H1 (cell line): ENCODE results near the gene ARHGAP5. TPM values are rescaled to one million over a fixed set of nuclear protein-coding genes. Genes with fewer than 3 reads are reported as not detected.

Experiments used
- CTCF ChIA-PET: fragments of 300-600 bp; sonication (Branson Sonifier 250); formaldehyde crosslinking; loops from one replicate; lab custom pipeline; 2021; ENCODE audit not compliant: partially characterized antibody; lab: Charles Lee
- POLR2A ChIA-PET: fragments of 300-600 bp; sonication (Branson Sonifier 250); formaldehyde crosslinking; loops from one replicate; lab custom pipeline; 2021; ENCODE audit warnings: inconsistent platforms; ENCODE audit not compliant: partially characterized antibody; lab: Charles Lee
- DNase-seq, 2 experiments: peaks; one replicate each; pipeline versions ENCODE4 v3.0.0 to v3.0.0-alpha.2; 2010 to 2022; ENCODE audit warnings: low spot score in 2 of 2, low read depth in 1 of 2, mixed read lengths in 1 of 2
- FAIRE-seq: peaks from 2 replicates; lab custom pipeline; 2011; peaks lifted over from hg19 to GRCh38; lab: Jason Lieb, UNC
- H2AFZ ChIP-seq: 2 replicates; pipeline ENCODE4 v1.8.1; 2012; ENCODE audit warnings: low read length, inconsistent platforms
- H2AK5ac ChIP-seq: 2 replicates; pipeline ENCODE4 v1.6.1; 2013; ENCODE audit warnings: low read depth, low read length
- H2BK120ac ChIP-seq: replicated peaks from 2 replicates; pipeline ENCODE3; 2013; ENCODE audit warnings: low read depth, low read length, inconsistent platforms
- H2BK12ac ChIP-seq: 2 replicates; pipeline ENCODE4 v1.6.1; 2013; ENCODE audit warnings: low read depth, low read length
- H2BK15ac ChIP-seq: 2 replicates; pipeline ENCODE4 v1.6.1; 2013; ENCODE audit warnings: low read length
- H2BK20ac ChIP-seq: 2 replicates; pipeline ENCODE4 v1.6.1; 2013; ENCODE audit warnings: low read length
- H2BK5ac ChIP-seq: 2 replicates; pipeline ENCODE4 v1.6.1; 2013; ENCODE audit warnings: low read depth, low read length
- H3K14ac ChIP-seq: 2 replicates; pipeline ENCODE4 v1.6.1; 2013; ENCODE audit warnings: inconsistent platforms; ENCODE audit not compliant: insufficient read length
- H3K18ac ChIP-seq: 2 replicates; pipeline ENCODE4 v1.6.1; 2013; ENCODE audit warnings: low read length; ENCODE audit errors: extremely low read depth
- H3K23ac ChIP-seq: 2 replicates; pipeline ENCODE4 v1.6.1; 2013; ENCODE audit warnings: inconsistent platforms; ENCODE audit not compliant: insufficient read length
- H3K23me2 ChIP-seq: 2 replicates; pipeline ENCODE4 v1.6.1; 2013; ENCODE audit warnings: low read depth, low read length
- H3K27ac ChIP-seq: 2 replicates; pipeline ENCODE4 v1.6.1; 2011; ENCODE audit warnings: low read depth, low read length, inconsistent platforms
- H3K27me3 ChIP-seq, 4 experiments: replicated peaks in 1 of 4; 1 replicate in 1 of 4; 2 replicates in 3 of 4; pipeline versions ENCODE4 v1.6.1 to v1.8.1; 2011 to 2013; ENCODE audit warnings: low read length in 3 of 4, mild to moderate bottlenecking in 3 of 4, inconsistent platforms in 2 of 4, mixed read lengths in 2 of 4, moderate library complexity in 1 of 4; ENCODE audit not compliant: control insufficient read depth in 3 of 4, insufficient read depth in 3 of 4; ENCODE audit errors: extremely low read depth in 1 of 4
- H3K36me3 ChIP-seq, 4 experiments: 2 replicates each; pipeline versions ENCODE4 v1.6.1 to v1.8.1; 2011 to 2013; ENCODE audit warnings: mild to moderate bottlenecking in 4 of 4, low read length in 3 of 4, moderate library complexity in 2 of 4, control low read depth in 1 of 4, inconsistent platforms in 1 of 4; ENCODE audit not compliant: insufficient read depth in 4 of 4, control insufficient read depth in 2 of 4
- H3K4ac ChIP-seq: replicated peaks from 2 replicates; pipeline ENCODE3; 2013; ENCODE audit warnings: low read length, low read depth, mixed read lengths, inconsistent platforms; ENCODE audit not compliant: insufficient read length
- H3K4me1 ChIP-seq, 4 experiments: replicated peaks in 1 of 4; 1 replicate in 1 of 4; 2 replicates in 3 of 4; pipeline versions ENCODE4 v1.6.1 to v1.8.1; 2011 to 2013; ENCODE audit warnings: low read length in 3 of 4, inconsistent platforms in 2 of 4, mixed read lengths in 1 of 4; ENCODE audit not compliant: insufficient read depth in 4 of 4, control insufficient read depth in 3 of 4
- H3K4me2 ChIP-seq, 2 experiments: 2 replicates each; pipeline versions ENCODE4 v1.6.1 to v1.8.1; 2011 to 2013; ENCODE audit warnings: low read depth in 2 of 2, low read length in 2 of 2, control low read depth in 1 of 2, inconsistent platforms in 1 of 2, mild to moderate bottlenecking in 1 of 2; ENCODE audit not compliant: insufficient read depth in 1 of 2
- H3K4me3 ChIP-seq, 4 experiments: fragments of 200-600, 300-600 bp in 1 of 4; sonication (generic), shearing (Covaris generic), sonication (Bioruptor Twin) in 1 of 4; 2 replicates each; pipeline versions ENCODE4 v1.5.1 to v1.8.1; 2011 to 2016; ENCODE audit warnings: low read length in 4 of 4, low read depth in 3 of 4, control low read depth in 2 of 4, inconsistent platforms in 2 of 4, mild to moderate bottlenecking in 2 of 4, mixed read lengths in 1 of 4, moderate library complexity in 1 of 4; ENCODE audit not compliant: insufficient read depth in 2 of 4; ENCODE audit errors: extremely low read depth in 1 of 4
- H3K56ac ChIP-seq: replicated peaks from 2 replicates; pipeline ENCODE3; 2013; ENCODE audit warnings: low read depth, mild to moderate bottlenecking, mixed read lengths, low read length, inconsistent platforms; ENCODE audit not compliant: insufficient read length
- H3K79me1 ChIP-seq: 2 replicates; pipeline ENCODE4 v1.6.1; 2013; ENCODE audit warnings: low read depth, low read length, control low read depth
- H3K79me2 ChIP-seq, 2 experiments: 2 replicates each; pipeline versions ENCODE4 v1.6.1 to v1.8.1; 2012 to 2013; ENCODE audit warnings: low read length in 2 of 2, mild to moderate bottlenecking in 2 of 2, inconsistent platforms in 1 of 2; ENCODE audit not compliant: insufficient read depth in 2 of 2, control insufficient read depth in 1 of 2
- H3K9ac ChIP-seq, 4 experiments: replicated peaks in 1 of 4; 1 replicate in 1 of 4; 2 replicates in 3 of 4; pipeline versions ENCODE4 v1.6.1 to v1.8.1; 2011 to 2013; ENCODE audit warnings: low read depth in 3 of 4, low read length in 3 of 4, control low read depth in 2 of 4, mild to moderate bottlenecking in 2 of 4, moderate library complexity in 2 of 4, inconsistent platforms in 1 of 4; ENCODE audit errors: extremely low read depth in 1 of 4
- H3K9me3 ChIP-seq, 2 experiments: 2 replicates each; pipeline versions ENCODE4 v1.6.1 to v1.8.1; 2012 to 2013; ENCODE audit warnings: mild to moderate bottlenecking in 2 of 2, moderate library complexity in 2 of 2, control low read depth in 1 of 2, inconsistent platforms in 1 of 2, low read depth in 1 of 2, low read length in 1 of 2, mixed read lengths in 1 of 2; ENCODE audit not compliant: insufficient read depth in 2 of 2
- H4K20me1 ChIP-seq, 2 experiments: replicated peaks in 1 of 2; 2 replicates each; pipeline versions ENCODE3 to v1.8.1; 2011 to 2013; ENCODE audit warnings: inconsistent platforms in 2 of 2, low read length in 2 of 2, mild to moderate bottlenecking in 1 of 2; ENCODE audit not compliant: insufficient read depth in 2 of 2, control insufficient read depth in 1 of 2
- H4K5ac ChIP-seq: 2 replicates; pipeline ENCODE4 v1.6.1; 2013; ENCODE audit warnings: low read length, low read depth, mixed read lengths, inconsistent platforms; ENCODE audit not compliant: insufficient read length
- H4K8ac ChIP-seq: 2 replicates; pipeline ENCODE4 v1.8.0; 2013; ENCODE audit warnings: mild to moderate bottlenecking, moderate library complexity, low read length, inconsistent platforms; ENCODE audit not compliant: insufficient read depth; ENCODE audit errors: extremely low read depth
- H4K91ac ChIP-seq: replicated peaks from 2 replicates; pipeline ENCODE3; 2013; ENCODE audit warnings: low read length, mixed read lengths, inconsistent platforms; ENCODE audit not compliant: insufficient read length
- RAD21 ChIP-seq, 2 experiments: IDR thresholded peaks in 1 of 2; conservative IDR thresholded peaks in 1 of 2; 2 replicates each; pipeline ENCODE4 v1.6.1; 2011; ENCODE audit warnings: low read depth in 2 of 2, low read length in 2 of 2, improper control_type of control experiment in 1 of 2, inconsistent platforms in 1 of 2, mild to moderate bottlenecking in 1 of 2, moderate library complexity in 1 of 2
- TAF7 ChIP-seq: optimal IDR thresholded peaks from 2 replicates; pipeline ENCODE3; 2011; ENCODE audit warnings: low read depth, mild to moderate bottlenecking, inconsistent platforms, low read length, moderate library complexity, borderline replicate concordance
- polyA plus RNA-seq, 7 experiments: library from polyadenylated mRNA; depleted of rRNA in 3 of 7; stranded (reverse) in 5 of 7; unstranded in 2 of 7; fragments of >200 nt in 5 of 7; fragments of 200-250 nt in 2 of 7; gene quantifications; 1 replicate in 5 of 7; 2 replicates in 1 of 7; 4 replicates in 1 of 7; pipeline versions ENCODE4 v1.2.1 to v1.2.3, GENCODE V29; 2011 to 2013; ENCODE audit warnings: missing spikeins in 2 of 7, mixed read lengths in 2 of 7
- total RNA-seq: library from RNA; stranded (reverse); fragmentation: NEBNext Ultra II Directional; extraction: Animal tissue kit (Norgen Biotek cat#: 25700); gene quantifications from 2 replicates; pipeline ENCODE4 v1.2.1, GENCODE V29; 2021

Gene ARHGAP5
- total and polyA plus RNA-seq, 2 of the 8 experiments (the other 6 are each of a cell fraction or from before 2014, with no cell fraction given): 7.8 to 77.3 TPM

- no peaks in the 10 kb centered on the region for H3K9me3 ChIP-seq
- H3K4me1 ChIP-seq: 0 out of 7 replicates have a peak, but pooled peaks cover 0 to 3% (median 0%) of the 10 kb centered on the region in 4 experiments
- H3K27ac ChIP-seq: no peak overlapping the region
- peaks cover 0 to 93% of the 10 kb centered on the region in 2 experiments; a peak in 2 of 4 replicates for H3K79me2 ChIP-seq
- H3K4ac ChIP-seq: no peak overlapping the region
- no peak overlapping the region for H2AK5ac ChIP-seq
- CTCF ChIA-PET: no interaction called here
- DNase-seq (no peak), FAIRE-seq (no peak)
- no peak overlapping the region for H3K9ac ChIP-seq
- no peak overlapping the region for H3K4me2 ChIP-seq
- no peak overlapping the region for H3K23ac ChIP-seq
- H3K4me3 ChIP-seq: no peak overlapping the region
- no peak overlapping the region for H2BK15ac ChIP-seq
- H3K56ac ChIP-seq: no peak overlapping the region
- H3K23me2 ChIP-seq: no peaks in the 10 kb centered on the region
- TF ChIP-seq TAF7: no peak
- TF ChIP-seq RAD21 (IDR thresholded peaks at IDR 0.05 in 1 of 2, conservative IDR thresholded peaks at IDR 0.05 in 1 of 2; ENCODE audit: low read depth in 2 of 2, low read length in 2 of 2): peak; percentile 15 to 38; a peak in 2 of 4 replicates
- H2BK5ac ChIP-seq: no peak overlapping the region
- no peak overlapping the region for H4K8ac ChIP-seq
- H3K36me3 ChIP-seq: no peaks in the 10 kb centered on the region; a peak in 1 of 8 replicates
- H3K79me1 ChIP-seq: peaks cover 6% of the 10 kb centered on the region; the same call in 1 of the 2 replicates
- H2BK120ac ChIP-seq: no peak overlapping the region
- H3K18ac ChIP-seq: no peak overlapping the region
- H4K91ac ChIP-seq: no peak overlapping the region
- H3K14ac ChIP-seq: no peak overlapping the region
- H3K27me3 ChIP-seq: no peaks in the 10 kb centered on the region
- no peak overlapping the region for H2BK12ac ChIP-seq
- peaks cover 0 to 2% of the 10 kb centered on the region in 2 experiments for H4K20me1 ChIP-seq
- H2AFZ ChIP-seq: no peak overlapping the region
- POLR2A ChIA-PET: no interaction called here
- H4K5ac ChIP-seq: no peak overlapping the region
- H2BK20ac ChIP-seq: no peak overlapping the region
These were observed 27.7 kb downstream of the ARHGAP5 start for GRCh38 chr14:32104803-32105202.
